Calu3 (cell line): Measurements from ENCODE around the gene CCSER2. TPM values are rescaled to one million over a fixed set of nuclear protein-coding genes. Genes with fewer than 3 reads are reported as not detected.

Source experiments
- BruUV-seq: library from RNA; stranded (reverse); fragments of 400-500 nt; replicated peaks from 2 replicates; lab custom pipeline; 2021; lab: Mats Ljungman, UMichigan
- CTCF ChIA-PET: fragments of 300-600 bp; sonication (Branson Sonifier 250); formaldehyde crosslinking; loops from one replicate; lab custom pipeline; 2022; ENCODE audit warnings: antibody characterized with exemption; lab: Charles Lee
- DNase-seq: peaks from one replicate; pipeline ENCODE4 v3.0.0; 2022
- H3K27ac Mint-ChIP-seq: one replicate; pipeline ENCODE4 v1.8.0; 2022; ENCODE audit warnings: mixed read lengths; ENCODE audit not compliant: unreplicated experiment
- H3K27me3 Mint-ChIP-seq: one replicate; pipeline ENCODE4 v1.8.0; 2022; ENCODE audit warnings: mixed read lengths; ENCODE audit not compliant: unreplicated experiment
- H3K36me3 Mint-ChIP-seq: one replicate; pipeline ENCODE4 v1.8.0; 2022; ENCODE audit warnings: mild to moderate bottlenecking, moderate library complexity, mixed read lengths; ENCODE audit not compliant: insufficient read depth, unreplicated experiment
- H3K4me1 Mint-ChIP-seq: one replicate; pipeline ENCODE4 v1.8.0; 2022; ENCODE audit warnings: mild to moderate bottlenecking, low read depth, mixed read lengths; ENCODE audit not compliant: unreplicated experiment
- H3K4me3 Mint-ChIP-seq: one replicate; pipeline ENCODE4 v1.8.0; 2022; ENCODE audit warnings: mild to moderate bottlenecking, low read depth, moderate library complexity, mixed read lengths; ENCODE audit not compliant: unreplicated experiment
- H3K9me3 Mint-ChIP-seq: one replicate; pipeline ENCODE4 v1.8.0; 2022; ENCODE audit warnings: low read depth, mixed read lengths; ENCODE audit not compliant: unreplicated experiment
- intact Hi-C: fragments of 100-400 bp; cut with micrococcal nuclease; formaldehyde crosslinking; loops from one replicate; pipeline ENCODE4 v1.10.0; 2022; ENCODE audit not compliant: unreplicated experiment
- total RNA-seq: library from RNA; stranded (reverse); gene quantifications from 2 replicates; pipeline ENCODE4 v1.2.3, GENCODE V29; 2022
- TF ChIP-seq, protein P1 (sequence below): fragments of 200-600 bp; IDR thresholded peaks from one replicate; pipeline ENCODE4 v1.8.0; 2022; ENCODE audit warnings: antibody characterized with exemption; ENCODE audit not compliant: unreplicated experiment

The CCSER2 gene
- total RNA-seq, 1 experiment from 2014 or later: 27.8 TPM

- Mint-ChIP-seq H3K27ac (no peak overlapping the region), H3K4me3 (no peak overlapping the region), H3K9me3 (no peaks in the 10 kb centered on the region), H3K4me1 (no peaks in the 10 kb centered on the region), H3K36me3 (no peaks in the 10 kb centered on the region), H3K27me3 (peaks cover 10% of the 10 kb centered on the region)
- DNase-seq: no peak
- TF ChIP-seq, protein P1, sequence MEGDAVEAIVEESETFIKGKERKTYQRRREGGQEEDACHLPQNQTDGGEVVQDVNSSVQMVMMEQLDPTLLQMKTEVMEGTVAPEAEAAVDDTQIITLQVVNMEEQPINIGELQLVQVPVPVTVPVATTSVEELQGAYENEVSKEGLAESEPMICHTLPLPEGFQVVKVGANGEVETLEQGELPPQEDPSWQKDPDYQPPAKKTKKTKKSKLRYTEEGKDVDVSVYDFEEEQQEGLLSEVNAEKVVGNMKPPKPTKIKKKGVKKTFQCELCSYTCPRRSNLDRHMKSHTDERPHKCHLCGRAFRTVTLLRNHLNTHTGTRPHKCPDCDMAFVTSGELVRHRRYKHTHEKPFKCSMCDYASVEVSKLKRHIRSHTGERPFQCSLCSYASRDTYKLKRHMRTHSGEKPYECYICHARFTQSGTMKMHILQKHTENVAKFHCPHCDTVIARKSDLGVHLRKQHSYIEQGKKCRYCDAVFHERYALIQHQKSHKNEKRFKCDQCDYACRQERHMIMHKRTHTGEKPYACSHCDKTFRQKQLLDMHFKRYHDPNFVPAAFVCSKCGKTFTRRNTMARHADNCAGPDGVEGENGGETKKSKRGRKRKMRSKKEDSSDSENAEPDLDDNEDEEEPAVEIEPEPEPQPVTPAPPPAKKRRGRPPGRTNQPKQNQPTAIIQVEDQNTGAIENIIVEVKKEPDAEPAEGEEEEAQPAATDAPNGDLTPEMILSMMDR: no peak
- CTCF ChIA-PET: no interaction called here
- intact Hi-C loops: no loop called here
- BruUV-seq: no TSS peak
These were observed 212.9 kb downstream of the CCSER2 start for GRCh38 chr10:84541289-84541637.

- Mint-ChIP-seq H3K27me3 (peaks cover 19% of the 10 kb centered on the region), H3K4me1 (no peaks in the 10 kb centered on the region), H3K4me3 (no peak overlapping the region), H3K36me3 (no peaks in the 10 kb centered on the region), H3K9me3 (no peaks in the 10 kb centered on the region), H3K27ac (no peak overlapping the region)
- intact Hi-C loops: no loop called here
- CTCF ChIA-PET: no interaction called here
- DNase-seq: no peak
- BruUV-seq: no TSS peak
- TF ChIP-seq, protein P1: no peak
These were observed 214.4 kb downstream of the CCSER2 start for GRCh38 chr10:84542522-84543490.

- no peak for DNase-seq
- TF ChIP-seq, protein P1: no peak
- intact Hi-C loops: no loop called here
- H3K4me1 Mint-ChIP-seq: no peaks in the 10 kb centered on the region
- no peak overlapping the region for H3K4me3 Mint-ChIP-seq
- no peaks in the 10 kb centered on the region for H3K36me3 Mint-ChIP-seq
- CTCF ChIA-PET: no interaction called here
- H3K9me3 Mint-ChIP-seq: no peaks in the 10 kb centered on the region
- no peak overlapping the region for H3K27ac Mint-ChIP-seq
- no TSS peak for BruUV-seq
- peaks cover 30% of the 10 kb centered on the region for H3K27me3 Mint-ChIP-seq
These were observed 215.6 kb downstream of the CCSER2 start for GRCh38 chr10:84543948-84544347.

GRCh38 chr10:84545651-84546050 lies 217.3 kb downstream of the CCSER2 start:
- Mint-ChIP-seq H3K27me3 (peaks cover 47% of the 10 kb centered on the region), H3K4me1 (no peaks in the 10 kb centered on the region), H3K9me3 (no peaks in the 10 kb centered on the region), H3K27ac (no peak overlapping the region), H3K4me3 (no peak overlapping the region), H3K36me3 (no peaks in the 10 kb centered on the region)
- CTCF ChIA-PET: no interaction called here
- no TSS peak for BruUV-seq
- intact Hi-C loops: no loop called here
- no peak for DNase-seq
- TF ChIP-seq, protein P1: no peak
